Activated CD4-positive, CD25-positive, alpha-beta regulatory T cell (primary cell): ENCODE data around the gene SMAD5.

Source experiments
- DNase-seq, 4 experiments: peaks; one replicate each; lab custom pipeline; 2025; lab: John Stamatoyannopoulos, UW

The SMAD5 gene

DNA sequence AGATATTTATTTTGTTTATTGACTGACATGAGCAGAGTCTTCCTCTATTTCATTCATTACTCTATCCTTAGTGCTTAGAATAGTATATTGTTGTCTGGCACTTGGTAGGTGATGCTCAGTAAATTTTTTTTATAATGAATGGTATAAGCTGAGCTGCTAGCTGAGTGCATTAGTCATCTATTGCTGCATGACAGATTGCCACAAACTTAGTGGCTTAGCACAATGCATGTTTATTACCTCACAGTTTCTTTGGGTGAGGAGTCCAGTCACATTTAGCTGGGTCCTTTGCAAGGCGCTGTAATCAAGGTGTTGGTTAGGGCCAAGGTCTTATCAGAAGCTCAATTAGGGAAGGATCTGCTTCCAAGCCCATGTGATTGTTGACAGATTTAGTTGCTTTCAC is 23.1 kb downstream of the SMAD5 start:
- DNase-seq = no peak

DNA sequence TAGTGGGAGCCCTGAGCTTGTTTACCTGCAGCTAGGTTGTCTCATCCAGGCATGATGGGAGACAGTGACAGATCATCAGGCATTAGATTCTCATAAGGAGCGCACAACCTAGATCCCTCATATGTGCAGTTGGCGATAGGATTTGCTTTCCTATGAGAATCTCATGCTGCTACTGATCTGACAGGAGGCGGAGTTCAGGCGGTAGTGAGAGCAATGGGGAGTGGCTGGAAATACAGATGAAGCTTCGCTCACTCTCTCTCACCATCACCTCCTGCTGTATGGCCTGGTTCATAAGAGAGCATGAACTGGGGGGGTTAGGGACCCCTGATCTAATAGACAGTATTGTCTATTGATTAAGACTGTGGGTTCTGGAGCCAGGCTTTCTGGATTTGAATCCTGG is 24.9 kb downstream of the SMAD5 start:
- DNase-seq = no peak

DNA sequence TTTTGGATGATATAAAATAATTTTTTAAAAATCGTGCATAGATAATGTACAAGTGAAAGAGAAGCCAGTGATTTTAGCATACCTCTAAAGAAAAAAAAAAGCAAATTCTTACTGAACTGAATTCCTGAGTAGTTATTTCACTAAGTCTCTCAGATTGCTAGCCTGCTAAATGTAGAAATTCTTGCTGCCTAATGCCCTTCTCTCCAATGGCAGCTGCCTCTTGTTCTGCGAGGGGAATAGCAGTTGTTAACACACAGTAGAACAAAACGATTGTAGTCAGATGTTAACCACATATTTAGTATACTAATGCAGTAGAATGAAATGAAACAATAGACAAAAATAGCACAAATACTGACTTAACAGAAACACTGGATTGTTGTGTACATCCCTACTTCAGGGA is 26.8 kb downstream of the SMAD5 start:
- no peak for DNase-seq

- no peak for DNase-seq
Measured at GRCh38 chr5:136162008-136162407, 29.4 kb downstream of the SMAD5 start.

DNA sequence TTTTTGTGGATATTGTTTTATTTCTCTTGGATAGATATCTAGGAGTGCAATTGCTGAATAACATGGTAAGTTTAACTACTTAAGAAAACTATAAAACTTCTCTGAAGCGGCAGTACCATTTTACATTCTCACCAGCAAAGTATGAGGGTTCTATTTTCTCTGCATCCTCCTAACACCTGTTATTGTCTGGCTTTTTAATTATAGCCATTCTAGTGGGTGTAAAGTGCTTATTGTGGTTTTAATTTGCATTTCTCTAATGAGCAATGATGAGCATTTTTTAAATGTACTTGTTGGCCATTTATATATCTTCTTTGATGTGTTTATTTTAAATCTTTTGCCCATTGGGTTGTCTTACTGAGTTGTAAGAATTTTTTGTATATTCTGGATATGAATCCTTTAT is 31.6 kb downstream of the SMAD5 start:
- DNase-seq = no peak

GRCh38 chr5:136166909-136167308 is 34.3 kb downstream of the SMAD5 start:
- DNase-seq = no peak

DNA sequence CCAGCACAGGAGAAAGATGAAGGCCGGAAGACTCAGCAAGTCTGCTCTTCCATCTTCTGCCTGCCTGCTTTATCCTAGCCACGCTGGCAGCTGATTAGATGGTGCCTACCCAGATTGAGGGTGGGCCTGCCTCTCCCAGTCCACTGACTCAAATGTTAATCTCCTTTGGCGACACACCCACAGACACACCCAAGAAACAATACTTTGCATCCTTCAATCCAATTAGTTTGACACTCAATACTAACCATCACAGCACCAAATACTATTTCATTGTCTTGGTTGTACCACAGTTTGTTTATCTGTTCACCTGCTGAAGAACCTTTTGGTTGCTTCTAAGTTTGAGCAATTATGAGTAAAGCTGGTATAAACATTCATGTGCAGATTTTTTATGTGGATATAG is 36.6 kb downstream of the SMAD5 start:
- DNase-seq = no peak

GRCh38 chr5:136174021-136174659 is 41.5 kb downstream of the SMAD5 start:
- DNase-seq = no peak

- no peak for DNase-seq
Measured at GRCh38 chr5:136182618-136183017, 50.0 kb downstream of the SMAD5 start.

- DNase-seq = no peak
Measured at GRCh38 chr5:136185974-136186665, 53.5 kb downstream of the SMAD5 start.

DNA sequence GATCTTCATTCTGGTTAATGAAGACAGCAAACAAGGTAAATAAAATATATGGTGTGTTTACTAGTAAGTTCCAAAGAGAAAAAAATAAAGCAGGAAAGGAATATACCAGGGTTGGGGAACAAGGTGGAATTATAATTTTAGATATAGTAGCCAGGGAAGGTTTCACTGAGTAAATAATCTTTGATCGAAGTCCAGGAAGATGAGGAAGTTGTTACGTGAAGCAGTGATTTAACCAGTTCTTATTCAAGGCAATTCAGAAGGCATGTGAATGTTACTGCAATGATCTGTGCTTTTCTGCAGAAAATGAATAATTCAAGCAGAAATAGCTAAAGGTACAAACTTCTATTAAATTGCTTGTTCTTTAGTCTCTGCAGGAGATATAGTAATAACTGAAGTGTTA is 54.2 kb downstream of the SMAD5 start:
- DNase-seq = no peak

- DNase-seq = no peak
Measured at GRCh38 chr5:136188859-136189258, 56.2 kb downstream of the SMAD5 start.

- DNase-seq = no peak
Measured at GRCh38 chr5:136190091-136190720, 57.6 kb downstream of the SMAD5 start.

DNA sequence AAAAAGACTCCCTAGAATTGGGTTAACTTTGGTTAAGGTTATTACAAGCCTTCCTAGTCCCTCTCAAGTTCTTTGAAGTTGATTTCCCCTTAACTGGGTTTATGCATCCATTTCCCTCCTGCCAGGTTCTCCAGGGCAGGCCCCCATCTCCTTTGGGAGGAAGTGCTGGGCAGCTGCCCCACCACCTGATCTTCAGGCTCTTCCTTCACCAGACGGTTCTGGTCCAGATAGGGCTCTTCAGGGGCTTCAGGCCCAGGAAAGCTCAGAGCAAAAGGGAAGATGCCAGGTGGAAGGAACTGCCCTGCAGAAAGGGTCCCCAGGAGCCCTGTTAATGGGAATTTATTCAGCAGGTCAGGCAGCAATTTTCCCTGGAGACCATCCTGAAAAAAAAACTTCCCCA is 58.3 kb downstream of the SMAD5 start:
- no peak for DNase-seq

GRCh38 chr5:136191304-136192014 is 58.8 kb downstream of the SMAD5 start:
- no peak for DNase-seq

DNA sequence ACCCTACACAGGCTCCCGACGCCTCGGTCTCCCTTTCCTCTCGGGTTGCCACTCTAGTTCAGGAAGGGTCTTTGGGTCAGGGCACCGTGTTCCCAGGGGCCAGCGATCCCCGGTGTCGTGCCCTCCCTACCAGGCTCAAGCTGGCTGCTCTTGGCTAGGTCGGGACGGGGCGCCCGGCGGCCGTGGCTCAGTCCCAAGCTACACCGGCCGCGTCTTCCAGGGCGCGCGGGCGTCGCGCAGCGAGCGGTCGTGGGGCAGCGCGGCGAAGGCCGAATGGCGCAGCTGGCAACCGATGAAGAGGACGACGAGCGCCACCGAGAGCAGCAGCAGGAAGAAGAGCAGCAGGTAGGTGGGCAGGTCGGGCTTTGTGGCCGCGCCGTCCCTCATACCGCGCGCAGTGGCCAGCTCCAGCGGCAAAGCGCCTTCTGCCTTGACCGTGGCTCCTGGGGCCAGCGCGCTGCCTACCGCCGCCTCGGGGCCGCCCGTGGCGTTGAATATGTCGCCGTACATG is 59.4 kb downstream of the SMAD5 start:
- no peak for DNase-seq

GRCh38 chr5:136192526-136193321 is 60.1 kb downstream of the SMAD5 start, which contains the start of gene SMIM32:
SMIM32 (minus strand) TSS chr5:136193162; CDS start chr5:136192524, 638 bp downstream.
- DNase-seq = no peak

DNA sequence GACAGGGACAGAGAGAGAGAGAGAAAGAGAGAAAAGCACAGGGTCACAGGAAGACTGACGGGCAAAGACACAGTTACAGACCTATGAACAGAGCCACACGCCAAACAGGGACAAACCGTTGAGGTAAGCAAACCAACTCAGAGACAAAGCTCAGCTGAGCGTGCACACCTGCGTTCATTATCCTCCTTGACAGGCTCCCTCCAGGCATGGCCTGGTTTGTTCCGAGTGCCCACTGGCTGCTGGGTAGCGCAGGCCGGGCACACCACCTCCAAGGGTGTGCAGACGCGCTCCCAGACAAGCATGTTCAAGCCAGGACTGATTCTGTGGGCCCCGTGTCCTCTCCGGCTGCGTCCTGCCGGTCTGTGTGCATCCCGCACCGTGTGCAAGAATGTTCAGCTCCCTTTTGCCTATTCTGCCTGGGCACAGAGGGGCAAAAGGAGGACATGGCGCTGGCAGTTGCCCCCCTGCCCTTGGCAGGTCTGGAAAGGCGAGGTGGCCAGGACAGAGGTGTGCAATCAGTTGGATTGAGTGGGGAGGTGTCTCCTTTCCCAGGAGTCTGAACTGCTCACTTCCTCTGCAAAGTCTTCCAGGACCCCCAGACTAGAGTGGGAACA is 60.8 kb downstream of the SMAD5 start:
- no peak for DNase-seq

DNA sequence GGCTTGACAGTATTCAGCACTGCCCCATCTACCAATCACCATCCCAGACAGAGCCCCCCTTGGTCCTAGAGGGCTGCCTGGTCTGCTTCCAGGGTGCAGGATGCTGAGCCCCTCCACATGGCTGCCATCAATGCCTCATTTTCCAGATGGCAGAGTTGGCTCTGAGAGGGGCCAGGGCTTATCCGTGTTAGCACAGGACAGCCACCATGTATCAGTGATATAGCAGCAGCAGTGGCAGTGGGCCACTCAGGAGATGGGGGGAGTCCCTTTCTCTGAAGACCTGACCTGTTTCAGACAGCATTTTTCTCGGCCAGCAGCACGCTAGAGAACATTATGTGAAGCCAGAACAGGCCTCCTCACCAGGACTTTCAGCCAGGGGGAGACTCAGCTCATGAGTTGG is 61.9 kb downstream of the SMAD5 start:
- DNase-seq = no peak

DNA sequence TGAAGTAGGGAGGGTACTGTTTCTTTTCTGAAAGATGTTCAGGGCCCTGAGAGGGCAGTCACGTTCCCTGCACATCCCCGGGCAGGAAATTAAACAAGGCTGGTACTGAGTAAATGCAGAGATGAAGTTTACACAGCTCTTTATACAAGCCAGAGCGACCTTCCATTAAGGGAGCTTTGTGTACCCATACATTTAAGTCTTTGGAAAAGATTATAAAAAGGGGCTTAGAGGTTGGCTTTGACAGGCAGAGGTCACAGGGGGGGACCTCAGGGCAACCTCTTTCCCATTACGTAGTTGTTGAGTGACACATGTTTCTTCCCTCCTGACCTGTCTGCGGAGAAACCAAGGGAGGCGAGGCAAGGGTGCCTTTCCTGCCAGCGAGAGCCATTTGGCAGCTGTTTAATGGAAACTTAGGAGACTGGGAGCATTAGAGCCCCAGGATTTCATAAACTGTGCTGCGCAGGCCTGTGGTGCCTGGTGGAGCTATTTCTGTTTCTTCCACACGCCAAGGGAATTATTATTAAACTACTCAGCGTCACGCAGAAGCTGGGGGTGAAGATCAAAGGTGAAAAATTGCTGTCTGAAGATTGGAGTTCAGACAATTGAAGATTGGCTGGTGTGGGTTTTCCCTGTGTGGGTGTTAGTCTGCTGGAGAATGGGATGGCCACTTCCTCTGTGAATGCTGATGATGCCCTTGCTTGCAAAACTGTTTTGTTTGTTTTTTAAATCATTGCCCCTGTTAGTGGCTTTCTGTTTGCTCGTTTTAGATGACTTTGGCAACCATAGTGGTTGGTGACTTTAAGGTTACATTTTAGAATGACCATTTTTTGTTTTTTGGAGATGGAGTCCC is 63.6 kb downstream of the SMAD5 start:
- no peak for DNase-seq
